Uterus (tissue), 4 donors: ENCODE data around the gene NRL. TPM values are rescaled to one million over a fixed set of nuclear protein-coding genes. Genes with fewer than 3 reads are reported as not detected.

Experiments
- DNase-seq, 2 donors: peaks; one replicate each; pipeline ENCODE4 v3.0.0-alpha.2; 2019 to 2020
- H3K27ac ChIP-seq, 2 donors: fragments of 200-600 bp; sonication (generic); 1 replicate in 1 of 2; 2 replicates in 1 of 2; pipeline ENCODE4 v1.5.1; 2016 to 2018
- H3K27me3 ChIP-seq, 2 donors: fragments of 200-600 bp; sonication (generic); one replicate each; pipeline ENCODE4 v1.5.1; 2018 to 2019; ENCODE audit warnings: control low read depth in 1 of 2
- H3K36me3 ChIP-seq, 2 donors: fragments of 200-600 bp; sonication (generic); one replicate each; pipeline ENCODE4 v1.5.1; 2019; ENCODE audit warnings: control low read depth in 1 of 2
- H3K4me1 ChIP-seq, 2 donors: fragments of 200-600 bp; sonication (generic); one replicate each; pipeline ENCODE4 v1.5.1; 2018 to 2019; ENCODE audit warnings: control low read depth in 1 of 2
- H3K4me3 ChIP-seq, 2 donors: fragments of 200-600 bp; sonication (generic); 1 replicate in 1 of 2; 2 replicates in 1 of 2; pipeline ENCODE4 v1.5.1; 2018 to 2019; ENCODE audit warnings: mild to moderate bottlenecking in 1 of 2
- H3K9me3 ChIP-seq, 2 donors: fragments of 200-600 bp; sonication (generic); one replicate each; pipeline ENCODE4 v1.5.1; 2019; ENCODE audit warnings: control low read depth in 1 of 2
- POLR2A ChIP-seq, 2 donors: fragments of 450-650 bp; IDR thresholded peaks; one replicate each; pipeline ENCODE4 v1.6.1; 2016; ENCODE audit warnings: antibody characterized with exemption in 2 of 2, mild to moderate bottlenecking in 1 of 2, moderate library complexity in 1 of 2
- intact Hi-C: fragments of 100-400 bp; cut with DNase I; formaldehyde crosslinking; loops from one replicate; pipeline ENCODE4 v1.15.1; 2023; ENCODE audit warnings: low total_unique reads
- total RNA-seq, 4 donors: library from RNA; depleted of rRNA in 3 of 4; stranded (reverse); fragments of >200 nt in 3 of 4; gene quantifications; one replicate each; pipeline versions ENCODE4 v1.1.0 to v1.2.4, GENCODE V29; 2014 to 2023
- TF ChIP-seq, protein P1 (sequence below), 4 experiments: fragments of 200-600 bp in 2 of 4; fragments of 450-650 bp in 2 of 4; sonication (generic) in 2 of 4; IDR thresholded peaks; one replicate each; pipeline ENCODE4 v1.5.1; 2016 to 2019; ENCODE audit warnings: antibody characterized with exemption in 4 of 4, mild to moderate bottlenecking in 2 of 4, moderate library complexity in 1 of 4
- donor health status: DM: yes; HTN: yes; CAD: no.

The NRL gene
- total RNA-seq, 4 donors from 2014 or later: 1.2 to 1.8 (median 1.3) TPM; not detected in 1

DNA sequence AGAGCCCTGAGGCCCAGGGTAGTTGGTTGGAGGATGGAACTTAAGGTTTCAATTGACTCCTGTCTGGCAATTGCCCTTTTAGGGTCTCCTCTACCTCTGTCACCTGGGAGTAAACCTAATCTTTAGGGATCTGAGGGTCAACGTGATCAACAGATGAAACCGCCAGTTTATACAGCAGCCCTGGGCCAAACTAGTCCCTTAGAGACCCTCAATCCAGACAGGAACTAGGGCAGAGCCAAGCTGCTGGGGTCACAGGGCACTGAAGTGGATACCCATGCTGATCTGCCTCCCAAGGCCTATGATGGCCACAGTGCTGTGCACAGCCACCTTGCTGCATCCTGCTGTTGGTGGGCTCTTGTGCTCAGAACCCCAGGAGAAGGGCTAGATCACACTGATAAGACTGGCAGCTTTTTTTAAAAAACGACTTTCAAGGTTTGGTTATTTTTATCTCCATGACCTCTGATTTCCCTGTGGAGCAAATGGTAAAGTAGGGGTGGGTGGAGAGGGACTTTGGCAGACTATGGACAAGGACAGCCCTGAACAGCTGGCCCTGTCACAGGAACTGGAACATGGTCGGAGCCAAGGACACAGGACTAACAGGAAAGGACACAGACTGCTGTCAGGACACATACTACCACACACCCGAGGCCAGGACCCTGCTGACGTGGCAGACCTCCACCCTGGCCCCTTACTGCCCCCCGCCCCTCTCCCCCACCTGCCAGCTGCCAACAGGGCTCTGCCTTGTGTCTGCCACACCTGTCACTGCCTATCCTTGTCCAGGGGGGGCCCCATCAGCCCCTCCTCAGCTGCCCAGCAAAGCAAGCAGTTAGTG lies 16.2 kb upstream of the NRL start:
- Histone ChIP-seq H3K4me1 (no peaks in the 10 kb centered on the region), H3K4me3 (no peak overlapping the region), H3K27ac (peak overlapping the region; percentile 30), H3K9me3 (no peaks in the 10 kb centered on the region), H3K36me3 (no peaks in the 10 kb centered on the region), H3K27me3 (no peaks in the 10 kb centered on the region)
- no peak for DNase-seq
- TF ChIP-seq, protein P1, sequence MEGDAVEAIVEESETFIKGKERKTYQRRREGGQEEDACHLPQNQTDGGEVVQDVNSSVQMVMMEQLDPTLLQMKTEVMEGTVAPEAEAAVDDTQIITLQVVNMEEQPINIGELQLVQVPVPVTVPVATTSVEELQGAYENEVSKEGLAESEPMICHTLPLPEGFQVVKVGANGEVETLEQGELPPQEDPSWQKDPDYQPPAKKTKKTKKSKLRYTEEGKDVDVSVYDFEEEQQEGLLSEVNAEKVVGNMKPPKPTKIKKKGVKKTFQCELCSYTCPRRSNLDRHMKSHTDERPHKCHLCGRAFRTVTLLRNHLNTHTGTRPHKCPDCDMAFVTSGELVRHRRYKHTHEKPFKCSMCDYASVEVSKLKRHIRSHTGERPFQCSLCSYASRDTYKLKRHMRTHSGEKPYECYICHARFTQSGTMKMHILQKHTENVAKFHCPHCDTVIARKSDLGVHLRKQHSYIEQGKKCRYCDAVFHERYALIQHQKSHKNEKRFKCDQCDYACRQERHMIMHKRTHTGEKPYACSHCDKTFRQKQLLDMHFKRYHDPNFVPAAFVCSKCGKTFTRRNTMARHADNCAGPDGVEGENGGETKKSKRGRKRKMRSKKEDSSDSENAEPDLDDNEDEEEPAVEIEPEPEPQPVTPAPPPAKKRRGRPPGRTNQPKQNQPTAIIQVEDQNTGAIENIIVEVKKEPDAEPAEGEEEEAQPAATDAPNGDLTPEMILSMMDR (IDR thresholded peaks at IDR 0.05): no peak
- no peak for TF ChIP-seq POLR2A (IDR thresholded peaks at IDR 0.05)
- intact Hi-C loops: no loop called here

DNA sequence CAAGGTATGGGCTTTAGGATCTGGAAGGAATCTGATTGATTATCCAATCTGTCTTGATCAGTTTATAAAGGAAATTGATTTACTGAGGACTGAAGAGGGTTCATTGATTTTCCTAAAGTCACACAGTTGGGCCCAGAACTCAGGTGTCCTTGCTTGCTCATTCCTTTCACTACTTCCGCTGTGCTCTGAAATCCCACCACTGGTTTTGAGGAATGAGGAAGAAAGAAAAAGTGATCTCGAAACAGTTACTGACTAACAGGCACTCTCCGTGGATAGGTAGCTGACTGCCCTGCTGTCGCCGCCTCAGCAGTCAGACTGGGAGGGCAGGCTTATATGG lies 15.6 kb upstream of the NRL start, which contains the start of gene FITM1:
Gene FITM1 (plus strand): TSS at position 280 of the 337 bp plus-strand sequence. CDS start 905 bp downstream, outside the sequence.
- no peaks in the 10 kb centered on the region for H3K36me3 ChIP-seq
- H3K4me3 ChIP-seq: no peak within 1 kb of the TSS
- H3K27ac ChIP-seq: peak within 1 kb of the TSS; percentile 30
- TF ChIP-seq, protein P1 (IDR thresholded peaks at IDR 0.05): no peak
- TF ChIP-seq POLR2A (IDR thresholded peaks at IDR 0.05): no peak
- no peak for DNase-seq
- intact Hi-C loops: no loop called here
- H3K27me3 ChIP-seq: no peaks in the 10 kb centered on the region
- H3K9me3 ChIP-seq: no peaks in the 10 kb centered on the region
- H3K4me1 ChIP-seq: no peaks in the 10 kb centered on the region

GRCh38 chr14:24129410-24129998 lies 14.8 kb upstream of the NRL start:
- H3K36me3 ChIP-seq: no peaks in the 10 kb centered on the region
- H3K27ac ChIP-seq: no peak overlapping the region
- intact Hi-C loops: no loop called here
- H3K9me3 ChIP-seq: no peaks in the 10 kb centered on the region
- H3K27me3 ChIP-seq: no peaks in the 10 kb centered on the region
- H3K4me3 ChIP-seq: no peak overlapping the region
- no peak for TF ChIP-seq POLR2A (IDR thresholded peaks at IDR 0.05)
- TF ChIP-seq, protein P1 (IDR thresholded peaks at IDR 0.05): no peak
- no peaks in the 10 kb centered on the region for H3K4me1 ChIP-seq
- DNase-seq: no peak

GRCh38 chr14:24127673-24128072 lies 12.9 kb upstream of the NRL start:
- Histone ChIP-seq H3K27me3 (no peaks in the 10 kb centered on the region), H3K27ac (no peak overlapping the region), H3K4me3 (no peak overlapping the region), H3K36me3 (no peaks in the 10 kb centered on the region), H3K4me1 (no peaks in the 10 kb centered on the region), H3K9me3 (no peaks in the 10 kb centered on the region)
- no peak for DNase-seq
- no peak for TF ChIP-seq POLR2A (IDR thresholded peaks at IDR 0.05)
- TF ChIP-seq, protein P1 (IDR thresholded peaks at IDR 0.05): no peak
- intact Hi-C loops: no loop called here

DNA sequence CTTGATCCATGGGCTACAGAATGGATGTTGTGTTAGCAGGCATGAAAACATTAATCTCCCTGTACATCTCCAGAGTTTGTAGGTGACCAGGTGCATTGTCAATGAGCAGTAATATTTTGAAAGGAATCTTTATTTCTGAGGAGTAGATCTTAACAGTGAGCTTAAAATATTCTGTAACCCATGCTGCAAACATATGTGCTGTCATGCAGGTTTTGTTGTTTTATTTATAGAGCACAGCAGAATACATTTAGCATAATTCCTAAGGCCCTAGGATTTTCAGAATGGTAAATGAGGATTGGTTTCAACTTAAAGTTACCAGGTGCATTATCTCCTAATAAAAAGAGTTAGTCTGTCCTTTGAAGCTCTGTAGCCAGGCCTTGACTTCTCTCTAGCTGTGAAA lies 12.2 kb upstream of the NRL start:
- no peak for DNase-seq
- Histone ChIP-seq H3K4me3 (no peak overlapping the region), H3K36me3 (no peaks in the 10 kb centered on the region), H3K9me3 (no peaks in the 10 kb centered on the region), H3K27me3 (no peaks in the 10 kb centered on the region), H3K4me1 (no peaks in the 10 kb centered on the region), H3K27ac (no peak overlapping the region)
- no peak for TF ChIP-seq POLR2A (IDR thresholded peaks at IDR 0.05)
- TF ChIP-seq, protein P1 (IDR thresholded peaks at IDR 0.05): no peak
- intact Hi-C loops: no loop called here
